Measurements from ENCODE around the gene FTSJ3. TPM values are rescaled to one million over a fixed set of nuclear protein-coding genes. Genes with fewer than 3 reads are reported as not detected.

FTSJ3 gene
- polyA plus RNA-seq, 1 of the 3 experiments (the other 2 are of a cell fraction), result 148 TPM

DNA sequence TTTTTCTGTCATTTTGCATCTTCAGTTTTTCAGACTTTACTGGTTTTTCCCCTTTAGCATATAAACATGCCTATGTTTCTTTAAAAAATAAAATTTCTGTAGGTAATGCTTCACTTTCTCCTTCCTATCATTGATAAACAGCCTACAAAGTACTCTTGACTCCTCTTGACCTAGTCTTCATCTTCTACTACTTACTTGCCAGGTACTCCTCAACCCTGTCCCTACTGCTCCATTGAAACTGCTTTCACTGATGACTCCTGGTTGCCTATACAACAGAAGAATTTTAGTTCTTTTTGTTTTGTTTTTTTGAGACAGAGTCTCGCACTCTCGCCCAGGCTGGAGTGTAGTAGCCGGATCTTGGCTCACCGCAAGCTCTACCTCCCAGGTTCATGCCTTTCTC lies 46.5 kb downstream of the FTSJ3 start:
- H2AFZ ChIP-seq (ENCODE audit: low read depth), result no peak overlapping the region
- H3K9me2 ChIP-seq, result no peaks in the 10 kb centered on the region
- CTCF ChIA-PET, result interaction anchor here (1.0 to 1.4 kb wide), 3 partner anchors 23 to 168 kb away, joined by 3 to 5 read pairs (median 3); no protein-coding TSS in a partner anchor
- H4K20me1 ChIP-seq (ENCODE audit: insufficient read depth), result peaks cover 100% of the 10 kb centered on the region
- POLR2A ChIA-PET, result interaction anchor here (0.8 to 1.3 kb wide), 2 partner anchors 18 to 46 kb away, joined by 3 to 4 read pairs; partner anchors contain the start of gene PSMC5
- no peak overlapping the region for H3K9ac ChIP-seq
- peaks cover 14% of the 10 kb centered on the region for H3F3A ChIP-seq (replicated peaks; ENCODE audit: insufficient read depth)
- peaks cover 100% of the 10 kb centered on the region for H3K79me2 ChIP-seq (ENCODE audit: insufficient read depth)
- peaks cover 34 to 71% of the 10 kb centered on the region in 2 experiments for H3K36me3 ChIP-seq (replicated peaks in 1 of 2; ENCODE audit: control insufficient read depth in 1 of 2, insufficient read depth in 2 of 2, low read length in 1 of 2)
- H3K27ac ChIP-seq (ENCODE audit: low read depth in 2 of 2, low read length in 1 of 2), result no peak overlapping the region
- H3K27me3 ChIP-seq (ENCODE audit: insufficient read depth), result no peaks in the 10 kb centered on the region
- no peak for DNase-seq
- 98% methylated on average over 4 of the region's 4 CpGs for WGBS (ENCODE audit: low lambda C conversion rate)
- H3K4me2 ChIP-seq, result peak overlapping the region; percentile 14; the same call in 1 of the 2 replicates
- H3K4me1 ChIP-seq (ENCODE audit: control insufficient read depth in 1 of 2, insufficient read depth in 2 of 2, low read depth in 1 of 2, low read length in 1 of 2), result peaks cover 4 to 22% of the 10 kb centered on the region in 2 experiments
- TF ChIP-seq, protein P1, sequence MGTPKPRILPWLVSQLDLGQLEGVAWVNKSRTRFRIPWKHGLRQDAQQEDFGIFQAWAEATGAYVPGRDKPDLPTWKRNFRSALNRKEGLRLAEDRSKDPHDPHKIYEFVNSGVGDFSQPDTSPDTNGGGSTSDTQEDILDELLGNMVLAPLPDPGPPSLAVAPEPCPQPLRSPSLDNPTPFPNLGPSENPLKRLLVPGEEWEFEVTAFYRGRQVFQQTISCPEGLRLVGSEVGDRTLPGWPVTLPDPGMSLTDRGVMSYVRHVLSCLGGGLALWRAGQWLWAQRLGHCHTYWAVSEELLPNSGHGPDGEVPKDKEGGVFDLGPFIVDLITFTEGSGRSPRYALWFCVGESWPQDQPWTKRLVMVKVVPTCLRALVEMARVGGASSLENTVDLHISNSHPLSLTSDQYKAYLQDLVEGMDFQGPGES (IDR thresholded peaks at IDR 0.05; ENCODE audit: low read depth, low read length), result no peak
- TF ChIP-seq MEF2A (IDR thresholded peaks at IDR 0.05; ENCODE audit: borderline replicate concordance, low read depth), result no peak
- TF ChIP-seq TEAD4 (IDR thresholded peaks at IDR 0.05; ENCODE audit: borderline replicate concordance, insufficient read depth), result no peak
- TF ChIP-seq, protein P2, sequence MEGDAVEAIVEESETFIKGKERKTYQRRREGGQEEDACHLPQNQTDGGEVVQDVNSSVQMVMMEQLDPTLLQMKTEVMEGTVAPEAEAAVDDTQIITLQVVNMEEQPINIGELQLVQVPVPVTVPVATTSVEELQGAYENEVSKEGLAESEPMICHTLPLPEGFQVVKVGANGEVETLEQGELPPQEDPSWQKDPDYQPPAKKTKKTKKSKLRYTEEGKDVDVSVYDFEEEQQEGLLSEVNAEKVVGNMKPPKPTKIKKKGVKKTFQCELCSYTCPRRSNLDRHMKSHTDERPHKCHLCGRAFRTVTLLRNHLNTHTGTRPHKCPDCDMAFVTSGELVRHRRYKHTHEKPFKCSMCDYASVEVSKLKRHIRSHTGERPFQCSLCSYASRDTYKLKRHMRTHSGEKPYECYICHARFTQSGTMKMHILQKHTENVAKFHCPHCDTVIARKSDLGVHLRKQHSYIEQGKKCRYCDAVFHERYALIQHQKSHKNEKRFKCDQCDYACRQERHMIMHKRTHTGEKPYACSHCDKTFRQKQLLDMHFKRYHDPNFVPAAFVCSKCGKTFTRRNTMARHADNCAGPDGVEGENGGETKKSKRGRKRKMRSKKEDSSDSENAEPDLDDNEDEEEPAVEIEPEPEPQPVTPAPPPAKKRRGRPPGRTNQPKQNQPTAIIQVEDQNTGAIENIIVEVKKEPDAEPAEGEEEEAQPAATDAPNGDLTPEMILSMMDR (IDR thresholded peaks at IDR 0.05), result no peak
- TF ChIP-seq SMC3 (IDR thresholded peaks at IDR 0.05; ENCODE audit: low read depth, low read length), result no peak
- no peak for TF ChIP-seq RCOR1 (IDR thresholded peaks at IDR 0.05; ENCODE audit: low read length)
- TF ChIP-seq FOSL2 (IDR thresholded peaks at IDR 0.05; ENCODE audit: borderline replicate concordance, low read depth), result no peak
- TF ChIP-seq, protein P3, sequence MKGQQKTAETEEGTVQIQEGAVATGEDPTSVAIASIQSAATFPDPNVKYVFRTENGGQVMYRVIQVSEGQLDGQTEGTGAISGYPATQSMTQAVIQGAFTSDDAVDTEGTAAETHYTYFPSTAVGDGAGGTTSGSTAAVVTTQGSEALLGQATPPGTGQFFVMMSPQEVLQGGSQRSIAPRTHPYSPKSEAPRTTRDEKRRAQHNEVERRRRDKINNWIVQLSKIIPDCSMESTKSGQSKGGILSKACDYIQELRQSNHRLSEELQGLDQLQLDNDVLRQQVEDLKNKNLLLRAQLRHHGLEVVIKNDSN (IDR thresholded peaks at IDR 0.05; ENCODE audit: borderline replicate concordance, low read depth), result no peak
- H3K4me3 ChIP-seq (ENCODE audit: low read depth in 2 of 2, low read length in 1 of 2), result no peak overlapping the region
- no peaks in the 10 kb centered on the region for H3K9me3 ChIP-seq

DNA sequence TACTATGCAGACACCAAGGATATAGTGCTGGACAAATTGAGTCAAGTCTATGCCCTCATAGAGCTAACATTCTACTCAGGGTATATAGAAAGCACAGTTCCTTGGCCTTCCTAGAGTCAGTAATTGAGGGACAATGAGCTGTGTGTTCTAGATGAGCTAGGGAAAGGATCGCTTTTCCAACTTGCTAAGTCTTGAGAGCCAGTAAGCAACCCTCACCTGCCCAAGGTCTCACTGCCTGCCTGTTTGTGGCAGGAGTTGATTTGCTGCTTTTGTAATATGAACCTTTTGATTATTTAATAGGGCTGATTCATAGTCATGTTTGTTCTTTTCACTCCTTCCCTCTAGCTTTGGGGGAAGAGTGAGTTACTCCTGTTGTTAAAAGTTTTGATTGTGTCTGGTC lies 47.0 kb downstream of the FTSJ3 start:
- 86% methylated on average over 1 of the region's 1 CpG for WGBS (ENCODE audit: low lambda C conversion rate)
- no peak for TF ChIP-seq CHD2 (IDR thresholded peaks at IDR 0.05; ENCODE audit: low read length, partially characterized antibody)
- peak; percentile 20; the same call in 1 of the 2 replicates for TF ChIP-seq FOSL2 (IDR thresholded peaks at IDR 0.05; ENCODE audit: borderline replicate concordance, low read depth)
- TF ChIP-seq JUND (IDR thresholded peaks at IDR 0.05), result no peak
- Histone ChIP-seq H3K4me2 (peak overlapping the region; percentile 14; the same call in 1 of the 2 replicates), H3K9ac (no peak overlapping the region), H3K27ac (ENCODE audit: low read depth in 2 of 2, low read length in 1 of 2) (peak overlapping the region in 1 of 2 experiments; percentile 4; a peak in 1 of 4 replicates), H3K4me3 (ENCODE audit: low read depth in 2 of 2, low read length in 1 of 2) (no peak overlapping the region), H3K9me3 (no peaks in the 10 kb centered on the region), H3K4me1 (ENCODE audit: control insufficient read depth in 1 of 2, insufficient read depth in 2 of 2, low read depth in 1 of 2, low read length in 1 of 2) (peaks cover 8 to 22% of the 10 kb centered on the region in 2 experiments), H2AFZ (ENCODE audit: low read depth) (no peak overlapping the region), H3K27me3 (ENCODE audit: insufficient read depth) (no peaks in the 10 kb centered on the region), H3K9me2 (no peaks in the 10 kb centered on the region), H3K36me3 (replicated peaks in 1 of 2; ENCODE audit: control insufficient read depth in 1 of 2, insufficient read depth in 2 of 2, low read length in 1 of 2) (peaks cover 36 to 74% of the 10 kb centered on the region in 2 experiments), H4K20me1 (ENCODE audit: insufficient read depth) (peaks cover 100% of the 10 kb centered on the region), H3F3A (replicated peaks; ENCODE audit: insufficient read depth) (peaks cover 11% of the 10 kb centered on the region), H3K79me2 (ENCODE audit: insufficient read depth) (peaks cover 100% of the 10 kb centered on the region)
- DNase-seq, result no peak
- ChIA-PET CTCF (interaction anchor here (1.0 to 1.4 kb wide), 3 partner anchors 23 to 168 kb away, joined by 3 to 5 read pairs (median 3); no protein-coding TSS in a partner anchor), POLR2A (interaction anchor here (0.8 to 1.3 kb wide), 2 partner anchors 19 to 46 kb away, joined by 3 to 4 read pairs; partner anchors contain the start of gene PSMC5)
